ENCODE data around the gene UBAC2.

The UBAC2 gene

DNA sequence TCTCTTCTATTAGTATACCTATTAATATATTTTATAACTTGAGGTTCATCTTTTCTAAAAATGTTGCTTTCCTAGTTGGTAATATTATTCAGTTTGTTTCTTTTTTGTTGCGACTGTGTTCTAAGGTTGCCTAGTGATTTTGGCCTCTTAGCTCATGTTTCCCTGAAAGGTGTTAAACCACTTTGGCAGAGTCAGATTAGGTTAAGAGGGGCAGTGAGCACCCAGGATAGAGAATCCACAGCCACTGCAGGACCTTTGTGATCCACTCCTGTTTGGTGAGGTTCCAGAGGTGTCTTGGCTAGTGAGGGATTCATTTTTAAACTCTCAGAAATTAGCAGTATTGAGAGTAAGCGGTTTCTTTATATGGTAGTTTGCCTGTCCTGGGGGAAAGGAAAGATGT, 72.5 kb downstream of the UBAC2 start:
- DNase-seq = no peak

DNA sequence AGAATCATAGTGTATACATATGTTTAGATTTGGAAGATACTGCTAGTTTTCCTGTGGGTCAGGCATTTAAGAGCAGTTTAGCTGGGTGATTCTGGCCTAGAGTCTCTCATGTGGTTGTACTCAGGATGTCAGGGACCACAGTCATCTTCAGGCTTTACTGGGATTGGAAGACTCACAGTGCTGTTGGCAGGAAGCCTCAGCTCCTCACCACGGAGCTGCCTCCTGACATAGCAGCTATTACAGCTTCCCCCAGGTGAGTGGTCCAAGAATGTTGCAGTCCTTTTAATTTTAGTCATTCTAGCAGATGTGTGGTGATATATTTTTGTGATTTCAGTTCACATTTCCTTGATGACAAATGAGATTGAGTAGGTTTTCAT, 74.4 kb downstream of the UBAC2 start:
- DNase-seq = no peak

GRCh38 chr13:99276706-99277105, 76.1 kb downstream of the UBAC2 start:
- no peak for DNase-seq

DNA sequence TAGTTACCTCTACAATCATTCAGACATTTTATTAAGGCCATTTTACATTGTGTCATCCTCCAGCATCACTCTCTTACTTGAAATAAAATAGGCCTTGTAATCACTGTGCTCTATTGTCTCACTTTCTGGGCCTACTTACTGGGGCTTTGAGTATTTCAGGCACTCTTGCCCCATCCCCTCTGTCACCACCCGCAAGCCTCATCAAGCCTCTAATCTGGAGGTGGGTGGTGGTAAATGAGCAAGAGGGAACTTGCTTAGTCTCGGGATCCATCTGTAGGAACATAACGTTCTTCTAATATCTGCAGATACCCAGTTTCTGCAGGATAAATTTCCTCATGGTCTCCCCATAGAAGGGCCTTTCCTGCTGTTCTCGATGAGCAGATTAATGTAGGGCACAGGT, 77.0 kb downstream of the UBAC2 start:
- no peak for DNase-seq

DNA sequence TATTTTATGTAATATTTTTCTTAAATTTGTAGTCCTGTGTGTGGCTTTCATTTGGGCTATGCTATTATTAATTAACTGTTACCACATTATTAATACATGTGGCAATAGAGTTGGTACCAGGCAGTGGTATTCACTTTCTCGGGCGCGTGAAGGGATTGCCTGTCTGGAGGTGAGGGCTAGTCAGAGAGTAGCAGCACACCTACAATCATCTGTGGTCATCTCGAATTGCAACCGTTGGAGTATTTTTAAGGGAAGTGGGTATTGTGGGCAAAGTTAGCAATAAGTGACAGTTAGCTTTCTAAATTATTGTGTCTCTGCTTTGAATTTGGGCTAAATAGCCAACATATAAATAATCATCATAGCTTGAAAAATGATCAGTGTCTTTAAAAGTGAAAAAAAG, 77.5 kb downstream of the UBAC2 start:
- no peak for DNase-seq

GRCh38 chr13:99278843-99279242, 78.2 kb downstream of the UBAC2 start:
- no peak for DNase-seq

- DNase-seq = no peak
Observed at GRCh38 chr13:99279637-99280036, 79.0 kb downstream of the UBAC2 start.

- DNase-seq = no peak
Observed at GRCh38 chr13:99280166-99280565, 79.5 kb downstream of the UBAC2 start.

GRCh38 chr13:99281811-99282263, 81.2 kb downstream of the UBAC2 start:
- no peak for DNase-seq

DNA sequence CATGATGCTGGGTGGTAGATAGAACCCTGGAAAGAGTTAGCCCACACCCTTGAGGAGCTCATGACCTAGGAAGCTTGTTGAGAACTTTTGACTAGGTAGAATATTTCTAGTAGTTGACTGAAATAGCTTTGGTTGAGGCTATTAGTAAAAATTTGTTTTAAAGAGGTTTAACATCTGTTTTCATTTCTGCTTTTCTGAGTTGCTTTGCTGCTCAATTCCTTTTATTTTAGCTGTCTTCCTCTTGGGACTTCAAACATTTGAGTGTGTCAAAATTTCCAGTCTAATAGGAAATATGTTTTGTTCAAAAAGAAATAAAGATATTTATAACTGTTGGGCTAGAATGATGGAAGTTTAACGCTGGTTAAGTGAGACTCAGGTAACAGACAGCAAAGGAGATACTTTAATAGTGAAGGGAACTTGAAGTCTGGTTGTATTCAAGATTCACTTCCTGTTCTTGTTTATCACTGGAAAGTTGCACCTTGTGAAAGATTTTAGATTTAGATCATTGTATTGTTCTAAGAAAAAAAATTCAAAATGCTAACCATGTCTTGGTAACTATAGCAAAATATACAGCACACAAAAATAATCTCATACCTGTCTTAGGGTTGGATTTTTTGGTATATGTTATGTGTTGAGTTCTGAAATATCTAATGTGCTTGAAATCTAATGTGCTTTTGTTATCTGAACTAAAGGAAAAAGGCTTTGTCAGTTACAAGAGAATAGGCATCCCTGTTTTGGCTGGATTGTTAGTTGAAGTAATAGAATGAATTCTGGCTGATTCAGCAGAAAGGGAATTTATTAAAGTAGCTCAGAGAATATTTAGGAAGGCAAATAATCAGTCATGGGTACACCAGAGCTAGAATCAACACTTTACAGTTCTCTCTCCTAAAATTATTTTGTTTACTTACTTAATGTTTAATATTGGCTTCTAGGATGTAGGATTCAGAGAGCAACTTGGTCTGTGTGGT, 81.9 kb downstream of the UBAC2 start:
- DNase-seq = no peak

GRCh38 chr13:99285432-99286182, 85.0 kb downstream of the UBAC2 start:
- DNase-seq = no peak

GRCh38 chr13:99287551-99287950, 86.9 kb downstream of the UBAC2 start:
- no peak for DNase-seq

- DNase-seq = no peak
Observed at GRCh38 chr13:99288089-99288488, 87.4 kb downstream of the UBAC2 start.

DNA sequence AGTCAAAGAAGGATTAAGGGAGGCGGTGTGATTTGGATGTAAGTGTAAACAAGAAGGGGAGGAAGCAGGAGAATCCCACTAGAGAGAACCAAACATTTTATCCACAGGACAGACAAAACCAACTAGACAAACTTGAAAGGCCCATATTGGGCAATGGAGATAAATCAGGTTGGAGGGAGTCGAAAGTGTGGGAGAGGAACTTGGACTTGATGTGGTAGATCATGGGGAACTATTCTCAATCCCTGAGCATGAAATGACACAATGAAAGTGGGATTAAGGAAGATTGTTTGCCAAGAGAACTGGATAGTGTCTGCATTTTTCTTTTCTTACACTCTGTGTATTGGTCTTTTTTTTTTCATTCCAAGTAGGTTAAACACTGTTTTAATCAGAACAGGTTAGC, 88.6 kb downstream of the UBAC2 start:
- no peak for DNase-seq

DNA sequence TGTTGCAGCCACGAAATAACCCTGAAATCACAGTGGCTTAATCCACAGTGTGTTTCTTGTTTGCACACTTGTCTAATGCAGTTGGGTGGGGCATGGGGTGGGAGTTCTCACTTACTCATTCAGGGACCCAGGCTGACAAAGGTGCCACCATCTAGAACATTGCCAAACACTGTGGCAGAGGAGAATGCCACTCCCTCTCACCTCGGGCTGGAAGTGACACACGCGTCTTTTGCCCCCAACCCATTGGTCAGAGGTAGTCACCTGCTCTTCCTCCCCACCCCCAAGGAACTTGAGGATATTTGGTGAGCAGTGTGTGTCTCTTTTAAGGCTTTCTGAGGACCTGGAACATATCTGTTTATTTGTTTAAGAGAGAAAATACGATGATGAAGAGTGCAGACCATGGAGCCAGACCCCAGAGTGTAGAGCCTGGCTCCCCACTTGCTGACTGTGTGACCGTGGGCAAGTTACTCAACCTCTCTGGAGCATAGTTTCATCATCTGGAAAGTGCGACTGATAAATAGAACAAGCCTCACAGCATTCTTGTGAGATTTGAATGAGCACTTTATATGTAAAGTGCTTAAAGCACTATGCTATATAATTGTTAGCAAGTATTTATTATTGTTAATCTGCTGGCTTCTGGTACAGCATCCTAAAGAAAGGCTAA, 89.2 kb downstream of the UBAC2 start:
- no peak for DNase-seq

DNA sequence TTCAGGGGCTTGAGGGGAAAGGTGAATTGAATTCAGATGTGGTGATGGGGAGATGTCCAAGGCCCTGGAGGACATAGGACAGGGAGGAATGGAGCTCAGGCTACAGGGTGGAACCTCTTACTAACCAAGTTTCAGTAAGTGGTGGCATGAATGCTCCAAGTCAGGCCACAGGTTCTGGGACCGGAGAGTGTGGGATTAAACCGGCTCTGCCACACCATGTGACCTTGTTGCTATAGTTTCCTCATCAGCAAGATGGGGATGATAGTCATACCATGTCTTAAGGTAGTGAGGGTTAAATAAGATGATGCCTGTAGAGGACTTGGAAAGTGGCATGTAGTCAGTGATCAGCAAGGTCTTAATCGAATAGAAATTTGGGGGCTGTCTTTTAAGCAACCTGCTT, 90.2 kb downstream of the UBAC2 start:
- DNase-seq = no peak

DNA sequence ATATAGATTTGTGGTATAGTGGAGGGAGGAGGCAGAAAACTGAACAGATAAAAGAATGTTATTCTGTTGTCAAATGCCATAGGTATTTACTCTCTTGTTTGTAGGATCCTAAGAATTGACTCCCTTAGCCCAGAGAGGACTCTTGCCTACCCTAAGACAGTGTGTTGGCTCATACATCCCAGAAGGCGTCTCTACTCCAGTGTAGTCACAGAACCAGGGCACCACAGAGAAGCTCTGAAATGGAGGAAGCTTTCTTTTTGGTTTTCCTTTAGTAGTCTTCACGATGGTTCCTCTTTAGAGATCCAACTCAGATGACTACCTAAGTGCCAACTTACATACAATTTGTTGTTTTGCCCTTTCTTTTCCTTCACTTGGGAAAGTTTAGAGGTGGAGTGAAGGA, 92.5 kb downstream of the UBAC2 start:
- DNase-seq = no peak

DNA sequence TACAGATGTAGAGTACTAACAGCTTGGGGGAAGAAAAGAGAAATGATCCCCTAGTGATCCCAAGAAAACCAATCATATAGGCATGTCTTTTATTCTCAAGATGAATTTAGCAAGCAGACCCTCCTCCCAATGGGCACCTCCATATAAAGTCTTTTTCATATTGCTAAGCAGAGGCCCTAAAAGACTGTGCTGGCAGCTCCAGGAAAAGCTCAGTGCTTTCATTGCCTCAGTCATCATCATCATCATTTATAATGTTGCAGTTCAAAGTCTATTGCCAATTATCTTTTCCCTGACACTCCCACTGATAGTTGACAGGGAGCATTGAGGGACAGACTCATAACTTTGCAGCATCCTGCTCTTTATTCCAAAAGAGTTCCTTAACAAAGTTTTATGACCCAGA, 93.5 kb downstream of the UBAC2 start:
- no peak for DNase-seq

GRCh38 chr13:99294958-99295357, 94.3 kb downstream of the UBAC2 start:
- no peak for DNase-seq

- no peak for DNase-seq
Observed at GRCh38 chr13:99295488-99296252, 95.0 kb downstream of the UBAC2 start.

DNA sequence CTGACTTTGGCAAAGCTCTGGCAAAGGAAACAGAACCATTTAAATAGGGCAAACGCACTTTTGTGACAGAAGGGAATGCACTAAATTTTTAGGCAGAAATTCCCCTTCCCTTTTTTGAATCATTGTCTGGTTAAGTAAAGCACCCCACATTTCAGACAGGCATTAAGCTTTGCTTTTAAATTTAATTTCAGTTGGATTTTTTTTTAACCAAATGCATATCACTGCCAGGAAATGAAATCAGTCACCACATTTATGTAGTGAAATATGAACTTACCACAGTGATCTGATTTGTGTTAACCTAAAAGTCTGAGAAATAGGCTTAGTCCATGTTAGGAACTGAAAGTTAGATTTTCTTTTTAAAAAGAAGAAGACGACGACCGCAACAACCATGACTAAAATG, 95.7 kb downstream of the UBAC2 start:
- DNase-seq = no peak

DNA sequence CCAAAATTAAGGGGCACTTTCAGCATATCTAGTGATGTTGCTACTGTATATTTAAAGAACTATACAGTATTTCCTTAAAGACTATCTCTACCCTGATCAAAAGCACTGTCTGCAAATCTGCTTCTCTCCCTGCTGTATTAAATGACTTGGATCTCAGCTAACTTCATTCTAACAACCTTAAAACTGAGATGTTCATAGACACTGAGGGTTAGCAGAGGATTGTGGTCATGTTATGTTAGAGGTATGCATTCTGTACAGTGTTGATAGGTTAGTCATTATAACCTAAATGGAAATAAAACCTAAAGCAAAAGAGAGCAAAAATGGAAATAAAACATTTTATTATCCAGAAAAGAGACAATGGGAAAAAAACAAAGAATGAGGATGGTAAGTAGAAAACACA, 96.7 kb downstream of the UBAC2 start:
- no peak for DNase-seq

- DNase-seq = no peak
Observed at GRCh38 chr13:99298056-99298455, 97.4 kb downstream of the UBAC2 start.

All from right forelimb (tissue), 1 donor.